Measurements from ENCODE around the gene ATP6V0B.
A peak's percentile ranks its signal among the peaks of the same experiment; 100 is the strongest.

ATP6V0B gene

GRCh38 chr1:43973981-43974442 is 748 bp upstream of the ATP6V0B start:
- H3K9ac ChIP-seq (ENCODE audit: low read depth, low read length), result peak overlapping the region; percentile 96
- H3K27me3 ChIP-seq (ENCODE audit: control insufficient read depth, insufficient read depth, low read length), result no peaks in the 10 kb centered on the region
- peaks cover 39% of the 10 kb centered on the region for H3K4me1 ChIP-seq (ENCODE audit: control insufficient read depth, insufficient read depth, low read length)
- peaks cover 37% of the 10 kb centered on the region for H3K36me3 ChIP-seq (ENCODE audit: insufficient read depth, low read length)
- no peaks in the 10 kb centered on the region for H3K9me3 ChIP-seq (replicated peaks; ENCODE audit: low read length)
- peak overlapping the region; percentile 100 for H3K4me2 ChIP-seq (ENCODE audit: low read length)
- peak overlapping the region; percentile 97 for H3K4me3 ChIP-seq (ENCODE audit: low read length)

DNA sequence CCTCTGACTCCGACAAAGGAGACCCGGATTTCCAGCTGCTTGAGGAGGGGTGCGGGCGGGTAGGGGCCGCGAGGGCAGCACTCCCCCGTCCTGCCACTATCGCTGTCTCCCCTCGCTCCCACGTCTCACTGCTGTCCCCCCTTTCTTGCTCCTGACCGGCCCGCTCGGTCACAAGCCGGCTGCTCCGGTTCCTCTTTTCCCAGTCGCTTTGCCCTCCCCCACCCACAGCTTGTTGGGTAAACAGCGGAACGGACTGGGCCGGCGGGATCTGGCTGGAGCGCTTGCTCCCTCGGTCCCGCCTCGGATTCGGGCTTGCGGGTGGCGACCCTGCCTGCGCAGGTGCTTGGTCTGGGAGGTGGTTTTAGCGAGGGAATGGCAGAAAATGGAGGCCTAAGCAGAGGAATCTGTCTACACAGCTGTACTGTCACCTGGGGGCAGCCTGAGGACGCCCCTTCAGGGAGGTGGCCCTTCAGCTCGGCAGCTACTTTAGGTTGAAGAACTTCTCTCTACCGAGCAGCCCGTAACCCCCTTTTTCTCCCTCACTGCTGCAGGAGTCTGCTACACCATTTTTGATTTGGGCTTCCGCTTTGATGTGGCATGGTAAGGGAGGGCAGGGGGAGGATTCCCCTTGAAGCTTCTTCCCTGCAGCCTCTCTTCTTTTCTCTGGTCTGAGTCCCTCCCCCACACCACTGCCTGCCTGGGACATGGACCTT is 645 bp downstream of the ATP6V0B start:
- Histone ChIP-seq H3K9ac (ENCODE audit: low read depth, low read length) (peak overlapping the region; percentile 96), H3K36me3 (ENCODE audit: insufficient read depth, low read length) (peaks cover 37% of the 10 kb centered on the region), H3K4me1 (ENCODE audit: control insufficient read depth, insufficient read depth, low read length) (peaks cover 46% of the 10 kb centered on the region), H3K4me2 (ENCODE audit: low read length) (peak overlapping the region; percentile 100), H3K9me3 (replicated peaks; ENCODE audit: low read length) (no peaks in the 10 kb centered on the region), H3K27me3 (ENCODE audit: control insufficient read depth, insufficient read depth, low read length) (no peaks in the 10 kb centered on the region), H3K4me3 (ENCODE audit: low read length) (peak overlapping the region; percentile 97)

- peak overlapping the region; percentile 97 for H3K4me3 ChIP-seq (ENCODE audit: low read length)
- H3K4me2 ChIP-seq (ENCODE audit: low read length), result peak overlapping the region; percentile 100
- H3K4me1 ChIP-seq (ENCODE audit: control insufficient read depth, insufficient read depth, low read length), result peaks cover 46% of the 10 kb centered on the region
- peak overlapping the region; percentile 96 for H3K9ac ChIP-seq (ENCODE audit: low read depth, low read length)
- peaks cover 37% of the 10 kb centered on the region for H3K36me3 ChIP-seq (ENCODE audit: insufficient read depth, low read length)
- no peaks in the 10 kb centered on the region for H3K9me3 ChIP-seq (replicated peaks; ENCODE audit: low read length)
- H3K27me3 ChIP-seq (ENCODE audit: control insufficient read depth, insufficient read depth, low read length), result no peaks in the 10 kb centered on the region
These were observed 1.3 kb downstream of the ATP6V0B start for GRCh38 chr1:43976045-43976444.

DNA sequence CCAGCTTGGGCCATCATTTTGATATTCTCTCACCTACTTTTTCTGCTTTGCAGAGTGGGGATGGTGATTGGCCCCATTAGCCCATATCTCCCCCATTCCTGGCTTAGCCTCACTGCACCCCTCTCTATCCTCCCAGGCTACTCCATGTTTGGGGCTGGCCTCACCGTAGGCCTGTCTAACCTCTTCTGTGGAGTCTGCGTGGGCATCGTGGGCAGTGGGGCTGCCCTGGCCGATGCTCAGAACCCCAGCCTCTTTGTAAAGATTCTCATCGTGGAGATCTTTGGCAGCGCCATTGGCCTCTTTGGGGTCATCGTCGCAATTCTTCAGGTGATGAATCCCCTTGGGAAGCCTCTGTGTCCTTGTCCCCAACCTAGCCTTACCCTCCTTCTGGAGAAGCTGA is 2.1 kb downstream of the ATP6V0B start:
- Histone ChIP-seq H3K4me2 (ENCODE audit: low read length) (peak overlapping the region; percentile 100), H3K4me1 (ENCODE audit: control insufficient read depth, insufficient read depth, low read length) (peaks cover 49% of the 10 kb centered on the region), H3K9ac (ENCODE audit: low read depth, low read length) (no peak overlapping the region), H3K36me3 (ENCODE audit: insufficient read depth, low read length) (peaks cover 40% of the 10 kb centered on the region), H3K4me3 (ENCODE audit: low read length) (peak overlapping the region; percentile 97), H3K9me3 (replicated peaks; ENCODE audit: low read length) (no peaks in the 10 kb centered on the region), H3K27me3 (ENCODE audit: control insufficient read depth, insufficient read depth, low read length) (no peaks in the 10 kb centered on the region)

- no peaks in the 10 kb centered on the region for H3K27me3 ChIP-seq (ENCODE audit: control insufficient read depth, insufficient read depth, low read length)
- H3K4me3 ChIP-seq (ENCODE audit: low read length), result no peak overlapping the region
- H3K4me1 ChIP-seq (ENCODE audit: control insufficient read depth, insufficient read depth, low read length), result peaks cover 52% of the 10 kb centered on the region
- H3K36me3 ChIP-seq (ENCODE audit: insufficient read depth, low read length), result peaks cover 36% of the 10 kb centered on the region
- peak overlapping the region; percentile 96 for H3K4me2 ChIP-seq (ENCODE audit: low read length)
- H3K9ac ChIP-seq (ENCODE audit: low read depth, low read length), result no peak overlapping the region
- H3K9me3 ChIP-seq (replicated peaks; ENCODE audit: low read length), result no peaks in the 10 kb centered on the region
These were observed 2.9 kb downstream of the ATP6V0B start for GRCh38 chr1:43977376-43978263.

GRCh38 chr1:43978264-43978550 is 3.4 kb downstream of the ATP6V0B start:
- no peaks in the 10 kb centered on the region for H3K27me3 ChIP-seq (ENCODE audit: control insufficient read depth, insufficient read depth, low read length)
- H3K4me1 ChIP-seq (ENCODE audit: control insufficient read depth, insufficient read depth, low read length), result peaks cover 58% of the 10 kb centered on the region
- H3K4me2 ChIP-seq (ENCODE audit: low read length), result peak overlapping the region; percentile 96
- no peaks in the 10 kb centered on the region for H3K9me3 ChIP-seq (replicated peaks; ENCODE audit: low read length)
- H3K36me3 ChIP-seq (ENCODE audit: insufficient read depth, low read length), result peaks cover 30% of the 10 kb centered on the region
- peak overlapping the region; percentile 89 for H3K4me3 ChIP-seq (ENCODE audit: low read length)
- peak overlapping the region; percentile 79 for H3K9ac ChIP-seq (ENCODE audit: low read depth, low read length)

- Histone ChIP-seq H3K4me3 (ENCODE audit: low read length) (peak within 1 kb of the TSS; percentile 89), H3K9me3 (replicated peaks; ENCODE audit: low read length) (no peaks in the 10 kb centered on the region), H3K9ac (ENCODE audit: low read depth, low read length) (peak within 1 kb of the TSS; percentile 83), H3K4me1 (ENCODE audit: control insufficient read depth, insufficient read depth, low read length) (peaks cover 62% of the 10 kb centered on the region), H3K27me3 (ENCODE audit: control insufficient read depth, insufficient read depth, low read length) (no peaks in the 10 kb centered on the region), H3K4me2 (ENCODE audit: low read length) (peak within 1 kb of the TSS; percentile 99), H3K36me3 (ENCODE audit: insufficient read depth, low read length) (peaks cover 31% of the 10 kb centered on the region)
These were observed 3.9 kb downstream of the ATP6V0B start, which contains the start of gene B4GALT2 for GRCh38 chr1:43978551-43979260. Gene B4GALT2, plus strand, starts transcription at chr1:43979210. Its CDS starts 1,951 bp downstream, at chr1:43981161.

- peak overlapping the region; percentile 83 for H3K9ac ChIP-seq (ENCODE audit: low read depth, low read length)
- no peaks in the 10 kb centered on the region for H3K27me3 ChIP-seq (ENCODE audit: control insufficient read depth, insufficient read depth, low read length)
- H3K4me1 ChIP-seq (ENCODE audit: control insufficient read depth, insufficient read depth, low read length), result peaks cover 58% of the 10 kb centered on the region
- H3K4me3 ChIP-seq (ENCODE audit: low read length), result peak overlapping the region; percentile 89
- peak overlapping the region; percentile 99 for H3K4me2 ChIP-seq (ENCODE audit: low read length)
- H3K36me3 ChIP-seq (ENCODE audit: insufficient read depth, low read length), result peaks cover 36% of the 10 kb centered on the region
- no peaks in the 10 kb centered on the region for H3K9me3 ChIP-seq (replicated peaks; ENCODE audit: low read length)
These were observed 4.4 kb downstream of the ATP6V0B start for GRCh38 chr1:43979261-43979527.

DNA sequence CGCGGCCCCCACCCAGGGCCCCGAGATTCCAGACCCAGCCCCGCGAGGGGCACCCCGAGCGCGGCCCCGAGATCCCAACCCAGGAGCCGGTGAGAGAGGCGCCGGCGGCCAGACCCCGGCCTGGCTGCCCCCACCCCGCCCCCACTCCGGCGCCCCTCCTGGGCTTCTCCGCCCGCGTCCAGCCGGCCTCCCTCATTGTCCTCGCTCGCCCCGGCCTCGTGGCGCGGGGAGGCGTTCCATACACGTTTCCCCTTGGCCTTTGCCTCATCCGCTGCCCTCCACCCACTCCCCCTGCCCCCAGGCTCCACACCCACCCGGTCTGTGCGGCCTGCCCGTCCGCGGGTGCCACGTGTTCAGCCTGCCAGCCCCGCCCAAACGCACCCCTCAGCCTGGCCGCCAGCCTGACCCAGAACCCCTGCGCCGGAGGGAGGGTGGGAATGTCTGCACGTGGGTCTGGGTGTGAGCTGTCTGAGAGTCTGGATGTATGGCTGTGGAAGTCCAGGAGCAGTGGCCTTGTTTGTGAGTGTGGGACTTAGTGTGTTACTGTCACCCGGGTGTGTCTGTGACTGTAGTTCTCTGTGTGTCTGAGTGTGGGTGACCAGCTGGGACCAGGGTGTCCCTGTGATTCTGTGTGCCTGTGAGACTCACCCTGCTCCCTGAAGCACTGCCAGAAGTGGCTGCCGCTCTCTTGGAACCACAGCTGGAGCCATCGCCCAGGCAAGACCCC is 4.9 kb downstream of the ATP6V0B start:
- Histone ChIP-seq H3K27me3 (ENCODE audit: control insufficient read depth, insufficient read depth, low read length) (no peaks in the 10 kb centered on the region), H3K9ac (ENCODE audit: low read depth, low read length) (peak overlapping the region; percentile 83), H3K4me3 (ENCODE audit: low read length) (peak overlapping the region; percentile 89), H3K9me3 (replicated peaks; ENCODE audit: low read length) (no peaks in the 10 kb centered on the region), H3K4me2 (ENCODE audit: low read length) (peak overlapping the region; percentile 99), H3K36me3 (ENCODE audit: insufficient read depth, low read length) (peaks cover 41% of the 10 kb centered on the region), H3K4me1 (ENCODE audit: control insufficient read depth, insufficient read depth, low read length) (peaks cover 55% of the 10 kb centered on the region)

DNA sequence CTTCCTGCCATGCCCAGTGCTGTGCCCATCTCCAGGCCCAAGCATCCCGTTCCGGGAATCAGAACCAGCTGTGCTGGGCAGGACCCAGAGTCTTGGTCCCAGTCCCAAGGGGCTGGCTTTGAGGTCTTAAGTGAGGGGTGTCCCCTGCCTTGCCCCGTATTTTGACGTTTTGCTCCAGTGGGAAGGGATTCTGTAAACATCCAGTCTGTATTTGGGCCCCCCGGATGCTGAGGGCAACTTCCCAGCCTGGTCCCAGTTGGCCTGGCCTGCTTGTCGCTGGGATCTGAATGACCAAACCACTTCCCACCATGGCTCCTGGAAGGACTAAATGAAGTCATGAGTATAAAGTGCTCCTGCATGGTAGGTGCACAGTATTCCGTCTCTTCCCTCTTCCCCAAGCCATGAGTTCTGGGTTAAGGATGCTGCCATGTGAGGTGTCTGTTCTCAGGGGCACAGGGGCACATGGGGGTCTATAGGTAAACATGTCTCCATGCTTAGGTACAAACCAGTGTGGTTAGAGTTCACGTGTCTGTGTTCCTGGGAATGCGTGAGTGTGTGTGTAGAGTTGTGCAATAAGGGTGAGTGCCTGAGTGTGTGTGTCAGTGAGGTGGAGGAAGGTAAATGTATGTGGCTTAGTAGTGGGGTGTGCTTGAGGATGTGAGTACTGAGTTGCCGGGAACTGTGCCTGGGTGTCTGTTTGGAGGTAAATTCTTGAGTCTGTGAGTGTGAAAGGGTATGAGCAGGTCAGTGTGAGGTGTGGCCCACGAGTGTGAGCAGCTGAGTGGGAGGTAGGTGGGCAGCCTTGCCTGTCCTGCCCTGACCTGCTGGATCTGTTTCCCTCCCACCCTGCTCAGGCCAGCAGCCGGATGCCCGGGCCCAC is 5.7 kb downstream of the ATP6V0B start:
- Histone ChIP-seq H3K4me3 (ENCODE audit: low read length) (peak overlapping the region; percentile 89), H3K4me1 (ENCODE audit: control insufficient read depth, insufficient read depth, low read length) (peaks cover 55% of the 10 kb centered on the region), H3K36me3 (ENCODE audit: insufficient read depth, low read length) (peaks cover 43% of the 10 kb centered on the region), H3K9me3 (replicated peaks; ENCODE audit: low read length) (no peaks in the 10 kb centered on the region), H3K27me3 (ENCODE audit: control insufficient read depth, insufficient read depth, low read length) (no peaks in the 10 kb centered on the region), H3K4me2 (ENCODE audit: low read length) (peak overlapping the region; percentile 99), H3K9ac (ENCODE audit: low read depth, low read length) (peak overlapping the region; percentile 83)
